C4-2B (cell line): Measurements from ENCODE around the gene WDR37.

ENCODE experiments used
- H3K27ac ChIP-seq: fragments of 450-650 bp; 2 replicates; pipeline ENCODE4 v1.5.1; 2017
- CTCF ChIP-seq: fragments of 450-650 bp; conservative IDR thresholded peaks from 2 replicates; pipeline ENCODE4 v1.5.1; 2017; ENCODE audit warnings: mild to moderate bottlenecking
- ZFX ChIP-seq: fragments of 450-650 bp; IDR thresholded peaks from 2 replicates; pipeline ENCODE4 v1.6.1; 2017

The WDR37 gene

GRCh38 chr10:1149793-1150637, 93.8 kb downstream of the WDR37 start:
- TF ChIP-seq ZFX (no peak), CTCF (no peak)
- H3K27ac ChIP-seq: no peak overlapping the region

GRCh38 chr10:1150638-1150955, 94.4 kb downstream of the WDR37 start:
- no peak overlapping the region for H3K27ac ChIP-seq
- TF ChIP-seq CTCF (no peak), ZFX (no peak)

GRCh38 chr10:1151076-1152033, 95.2 kb downstream of the WDR37 start:
- H3K27ac ChIP-seq: no peak overlapping the region
- no peak for TF ChIP-seq CTCF

GRCh38 chr10:1152386-1153250, 96.4 kb downstream of the WDR37 start:
- no peak overlapping the region for H3K27ac ChIP-seq
- TF ChIP-seq CTCF (no peak), ZFX (no peak)

GRCh38 chr10:1153251-1153763, 97.1 kb downstream of the WDR37 start:
- TF ChIP-seq CTCF: no peak
- H3K27ac ChIP-seq: no peak overlapping the region

- no peak overlapping the region for H3K27ac ChIP-seq
- TF ChIP-seq ZFX (no peak), CTCF (no peak)
These were observed 97.7 kb downstream of the WDR37 start for GRCh38 chr10:1153805-1154351.
